H1 (cell line): ENCODE measurements around the gene FOXO6. TPM values are rescaled to one million over a fixed set of nuclear protein-coding genes. Genes with fewer than 3 reads are reported as not detected.

ENCODE experiments used
- polyA plus RNA-seq, 7 experiments: library from polyadenylated mRNA; depleted of rRNA in 3 of 7; stranded (reverse) in 5 of 7; unstranded in 2 of 7; fragments of >200 nt in 5 of 7; fragments of 200-250 nt in 2 of 7; gene quantifications; 1 replicate in 5 of 7; 2 replicates in 1 of 7; 4 replicates in 1 of 7; pipeline versions ENCODE4 v1.2.1 to v1.2.3, GENCODE V29; 2011 to 2013; ENCODE audit warnings: missing spikeins in 2 of 7, mixed read lengths in 2 of 7
- total RNA-seq: library from RNA; stranded (reverse); fragmentation: NEBNext Ultra II Directional; extraction: Animal tissue kit (Norgen Biotek cat#: 25700); gene quantifications from 2 replicates; pipeline ENCODE4 v1.2.1, GENCODE V29; 2021
- TF ChIP-seq, protein P1 (sequence below): fragments of 300-600 bp; sonication (generic); IDR thresholded peaks from 2 replicates; pipeline ENCODE4 v1.7.1; 2012; ENCODE audit warnings: low read length, moderate library complexity, mild to moderate bottlenecking, inconsistent platforms; ENCODE audit not compliant: insufficient replicate concordance

Gene FOXO6
- total and polyA plus RNA-seq, 2 of the 8 experiments (the other 6 are each of a cell fraction or from before 2014, with no cell fraction given), result 0.59 to 3.0 TPM

DNA sequence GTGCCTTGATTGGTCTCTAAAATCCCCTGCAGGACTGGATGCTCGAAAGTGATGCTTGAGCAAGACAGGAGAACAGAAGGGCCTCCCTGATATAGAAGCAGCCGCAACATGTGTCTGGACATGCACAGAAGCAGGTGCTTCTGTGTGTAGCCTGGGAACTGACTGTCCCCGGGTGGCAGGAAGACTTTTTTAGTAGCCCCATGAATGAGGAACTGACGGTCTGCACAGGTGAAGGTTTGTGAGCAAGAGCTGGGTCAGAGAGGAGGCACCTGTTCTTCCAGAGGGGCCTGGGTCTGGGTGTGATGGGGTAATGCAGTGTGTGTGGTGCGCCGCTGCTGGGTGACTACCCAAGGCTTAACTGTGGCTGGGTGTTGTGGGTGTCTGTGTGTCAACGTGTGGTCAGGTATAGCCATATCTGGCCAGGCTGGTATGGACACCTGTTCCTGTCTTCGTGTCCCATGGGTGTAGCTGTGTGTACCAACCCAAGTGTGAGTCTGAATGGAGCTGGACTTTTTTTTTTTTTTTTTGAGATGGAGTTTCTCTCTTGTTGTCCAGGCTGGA lies 39.1 kb upstream of the FOXO6 start (continued):
- TF ChIP-seq, protein P1, sequence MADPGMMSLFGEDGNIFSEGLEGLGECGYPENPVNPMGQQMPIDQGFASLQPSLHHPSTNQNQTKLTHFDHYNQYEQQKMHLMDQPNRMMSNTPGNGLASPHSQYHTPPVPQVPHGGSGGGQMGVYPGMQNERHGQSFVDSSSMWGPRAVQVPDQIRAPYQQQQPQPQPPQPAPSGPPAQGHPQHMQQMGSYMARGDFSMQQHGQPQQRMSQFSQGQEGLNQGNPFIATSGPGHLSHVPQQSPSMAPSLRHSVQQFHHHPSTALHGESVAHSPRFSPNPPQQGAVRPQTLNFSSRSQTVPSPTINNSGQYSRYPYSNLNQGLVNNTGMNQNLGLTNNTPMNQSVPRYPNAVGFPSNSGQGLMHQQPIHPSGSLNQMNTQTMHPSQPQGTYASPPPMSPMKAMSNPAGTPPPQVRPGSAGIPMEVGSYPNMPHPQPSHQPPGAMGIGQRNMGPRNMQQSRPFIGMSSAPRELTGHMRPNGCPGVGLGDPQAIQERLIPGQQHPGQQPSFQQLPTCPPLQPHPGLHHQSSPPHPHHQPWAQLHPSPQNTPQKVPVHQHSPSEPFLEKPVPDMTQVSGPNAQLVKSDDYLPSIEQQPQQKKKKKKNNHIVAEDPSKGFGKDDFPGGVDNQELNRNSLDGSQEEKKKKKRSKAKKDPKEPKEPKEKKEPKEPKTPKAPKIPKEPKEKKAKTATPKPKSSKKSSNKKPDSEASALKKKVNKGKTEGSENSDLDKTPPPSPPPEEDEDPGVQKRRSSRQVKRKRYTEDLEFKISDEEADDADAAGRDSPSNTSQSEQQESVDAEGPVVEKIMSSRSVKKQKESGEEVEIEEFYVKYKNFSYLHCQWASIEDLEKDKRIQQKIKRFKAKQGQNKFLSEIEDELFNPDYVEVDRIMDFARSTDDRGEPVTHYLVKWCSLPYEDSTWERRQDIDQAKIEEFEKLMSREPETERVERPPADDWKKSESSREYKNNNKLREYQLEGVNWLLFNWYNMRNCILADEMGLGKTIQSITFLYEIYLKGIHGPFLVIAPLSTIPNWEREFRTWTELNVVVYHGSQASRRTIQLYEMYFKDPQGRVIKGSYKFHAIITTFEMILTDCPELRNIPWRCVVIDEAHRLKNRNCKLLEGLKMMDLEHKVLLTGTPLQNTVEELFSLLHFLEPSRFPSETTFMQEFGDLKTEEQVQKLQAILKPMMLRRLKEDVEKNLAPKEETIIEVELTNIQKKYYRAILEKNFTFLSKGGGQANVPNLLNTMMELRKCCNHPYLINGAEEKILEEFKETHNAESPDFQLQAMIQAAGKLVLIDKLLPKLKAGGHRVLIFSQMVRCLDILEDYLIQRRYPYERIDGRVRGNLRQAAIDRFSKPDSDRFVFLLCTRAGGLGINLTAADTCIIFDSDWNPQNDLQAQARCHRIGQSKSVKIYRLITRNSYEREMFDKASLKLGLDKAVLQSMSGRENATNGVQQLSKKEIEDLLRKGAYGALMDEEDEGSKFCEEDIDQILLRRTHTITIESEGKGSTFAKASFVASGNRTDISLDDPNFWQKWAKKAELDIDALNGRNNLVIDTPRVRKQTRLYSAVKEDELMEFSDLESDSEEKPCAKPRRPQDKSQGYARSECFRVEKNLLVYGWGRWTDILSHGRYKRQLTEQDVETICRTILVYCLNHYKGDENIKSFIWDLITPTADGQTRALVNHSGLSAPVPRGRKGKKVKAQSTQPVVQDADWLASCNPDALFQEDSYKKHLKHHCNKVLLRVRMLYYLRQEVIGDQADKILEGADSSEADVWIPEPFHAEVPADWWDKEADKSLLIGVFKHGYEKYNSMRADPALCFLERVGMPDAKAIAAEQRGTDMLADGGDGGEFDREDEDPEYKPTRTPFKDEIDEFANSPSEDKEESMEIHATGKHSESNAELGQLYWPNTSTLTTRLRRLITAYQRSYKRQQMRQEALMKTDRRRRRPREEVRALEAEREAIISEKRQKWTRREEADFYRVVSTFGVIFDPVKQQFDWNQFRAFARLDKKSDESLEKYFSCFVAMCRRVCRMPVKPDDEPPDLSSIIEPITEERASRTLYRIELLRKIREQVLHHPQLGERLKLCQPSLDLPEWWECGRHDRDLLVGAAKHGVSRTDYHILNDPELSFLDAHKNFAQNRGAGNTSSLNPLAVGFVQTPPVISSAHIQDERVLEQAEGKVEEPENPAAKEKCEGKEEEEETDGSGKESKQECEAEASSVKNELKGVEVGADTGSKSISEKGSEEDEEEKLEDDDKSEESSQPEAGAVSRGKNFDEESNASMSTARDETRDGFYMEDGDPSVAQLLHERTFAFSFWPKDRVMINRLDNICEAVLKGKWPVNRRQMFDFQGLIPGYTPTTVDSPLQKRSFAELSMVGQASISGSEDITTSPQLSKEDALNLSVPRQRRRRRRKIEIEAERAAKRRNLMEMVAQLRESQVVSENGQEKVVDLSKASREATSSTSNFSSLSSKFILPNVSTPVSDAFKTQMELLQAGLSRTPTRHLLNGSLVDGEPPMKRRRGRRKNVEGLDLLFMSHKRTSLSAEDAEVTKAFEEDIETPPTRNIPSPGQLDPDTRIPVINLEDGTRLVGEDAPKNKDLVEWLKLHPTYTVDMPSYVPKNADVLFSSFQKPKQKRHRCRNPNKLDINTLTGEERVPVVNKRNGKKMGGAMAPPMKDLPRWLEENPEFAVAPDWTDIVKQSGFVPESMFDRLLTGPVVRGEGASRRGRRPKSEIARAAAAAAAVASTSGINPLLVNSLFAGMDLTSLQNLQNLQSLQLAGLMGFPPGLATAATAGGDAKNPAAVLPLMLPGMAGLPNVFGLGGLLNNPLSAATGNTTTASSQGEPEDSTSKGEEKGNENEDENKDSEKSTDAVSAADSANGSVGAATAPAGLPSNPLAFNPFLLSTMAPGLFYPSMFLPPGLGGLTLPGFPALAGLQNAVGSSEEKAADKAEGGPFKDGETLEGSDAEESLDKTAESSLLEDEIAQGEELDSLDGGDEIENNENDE, result no peak
